Measurements from ENCODE around the gene CCNE1.
A peak's percentile ranks its signal among the peaks of the same experiment; 100 is the strongest.
"Not testable (repeated sequence)": the region's sequence is repeated elsewhere in the genome, so short reads cannot be mapped to it uniquely, and the experiment has no call there.

Gene CCNE1

GRCh38 chr19:29819300-29819699 is 7.5 kb downstream of the CCNE1 start:
- no peak for DNase-seq

- no peak for DNase-seq
Measured at GRCh38 chr19:29819986-29820385, 8.2 kb downstream of the CCNE1 start.

GRCh38 chr19:29823581-29824330 is 12.0 kb downstream of the CCNE1 start:
- DNase-seq, result no peak

- not testable (repeated sequence) for DNase-seq
Measured at GRCh38 chr19:29825263-29825662, 13.5 kb downstream of the CCNE1 start.

- DNase-seq, result peak; percentile 30
Measured at GRCh38 chr19:29831041-29831548, 19.3 kb downstream of the CCNE1 start.

GRCh38 chr19:29831686-29832085 is 19.9 kb downstream of the CCNE1 start:
- no peak for DNase-seq

- no peak for DNase-seq
Measured at GRCh38 chr19:29832801-29833200, 21.0 kb downstream of the CCNE1 start.

- no peak for DNase-seq
Measured at GRCh38 chr19:29833614-29834261, 21.9 kb downstream of the CCNE1 start.

- no peak for DNase-seq
Measured at GRCh38 chr19:29834991-29835846, 23.4 kb downstream of the CCNE1 start.

- no peak for DNase-seq
Measured at GRCh38 chr19:29836409-29836825, 24.6 kb downstream of the CCNE1 start.

- peak; percentile 49 for DNase-seq
Measured at GRCh38 chr19:29837448-29837981, 25.7 kb downstream of the CCNE1 start.

- no peak for DNase-seq
Measured at GRCh38 chr19:29837996-29838395, 26.2 kb downstream of the CCNE1 start.

- DNase-seq, result no peak
Measured at GRCh38 chr19:29840066-29840950, 28.5 kb downstream of the CCNE1 start.

GRCh38 chr19:29841209-29841558 is 29.4 kb downstream of the CCNE1 start:
- no peak for DNase-seq

- no peak for DNase-seq
Measured at GRCh38 chr19:29841559-29842367, 30.0 kb downstream of the CCNE1 start.

- DNase-seq, result no peak
Measured at GRCh38 chr19:29842471-29843179, 30.8 kb downstream of the CCNE1 start.

- DNase-seq, result no peak
Measured at GRCh38 chr19:29843180-29844051, 31.6 kb downstream of the CCNE1 start.

- DNase-seq, result peak; percentile 98
Measured at GRCh38 chr19:29844891-29845573, 33.2 kb downstream of the CCNE1 start.
